ENCODE data around the gene MSRB1. TPM values are rescaled to one million over a fixed set of nuclear protein-coding genes. Genes with fewer than 3 reads are reported as not detected.
A peak's percentile ranks its signal among the peaks of the same experiment; 100 is the strongest.

The MSRB1 gene
- total and polyA plus RNA-seq, 5 donors from 2014 or later: 8.3 to 50.9 (median 27.8) TPM

DNA sequence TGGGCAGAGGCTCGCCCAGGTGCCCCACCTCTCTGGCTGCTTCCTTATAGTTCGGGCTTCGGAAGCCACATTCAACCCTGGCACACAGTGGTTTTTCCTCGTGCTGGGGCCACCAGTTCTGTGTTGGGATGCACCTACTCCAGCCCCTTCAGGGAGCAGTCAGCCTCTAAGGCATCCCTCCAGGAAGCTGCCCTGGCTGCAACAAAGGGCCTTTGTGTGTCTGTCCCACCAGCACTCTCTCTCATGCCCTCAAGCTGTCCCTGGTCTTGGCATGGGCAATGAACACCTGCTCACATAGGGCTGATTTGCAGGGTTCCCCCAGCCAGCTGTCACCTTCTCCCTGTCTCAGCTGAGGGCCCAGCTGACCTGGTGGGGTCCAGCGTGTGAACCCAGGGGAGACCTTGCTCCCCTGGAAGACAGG lies 39.0 kb upstream of the MSRB1 start:
- H3K27me3 ChIP-seq (ENCODE audit: control insufficient read depth, insufficient read depth, low read length): peaks cover 11% of the 10 kb centered on the region
- Mint-ChIP-seq H3K9me3 (no peaks in the 10 kb centered on the region), H3K27ac (no peak overlapping the region), H3K4me1 (peaks cover 0 to 19% (median 8%) of the 10 kb centered on the region in 4 donors), H3K36me3 (no peaks in the 10 kb centered on the region), H3K27me3 (peaks cover 32% of the 10 kb centered on the region), H3K4me3 (peak overlapping the region; percentile 28 to 92 (median 80))
- no peak for DNase-seq
- no peak for ATAC-seq (ENCODE audit: low read depth in 2 of 2)
- H3K27ac ChIP-seq (ENCODE audit: insufficient read depth, low read length, poor library complexity, severe bottlenecking): no peak overlapping the region
- H3K36me3 ChIP-seq (ENCODE audit: control insufficient read depth, insufficient read depth, low read length): peaks cover 11% of the 10 kb centered on the region
- H3K4me1 ChIP-seq (ENCODE audit: control insufficient read depth, insufficient read depth, low read length, poor library complexity, severe bottlenecking): peaks cover 25% of the 10 kb centered on the region
- H3K9me3 ChIP-seq (ENCODE audit: control insufficient read depth in 2 of 2, low read length in 2 of 2): no peaks in the 10 kb centered on the region
- H3K4me3 ChIP-seq (ENCODE audit: low read depth, low read length): no peak overlapping the region

DNA sequence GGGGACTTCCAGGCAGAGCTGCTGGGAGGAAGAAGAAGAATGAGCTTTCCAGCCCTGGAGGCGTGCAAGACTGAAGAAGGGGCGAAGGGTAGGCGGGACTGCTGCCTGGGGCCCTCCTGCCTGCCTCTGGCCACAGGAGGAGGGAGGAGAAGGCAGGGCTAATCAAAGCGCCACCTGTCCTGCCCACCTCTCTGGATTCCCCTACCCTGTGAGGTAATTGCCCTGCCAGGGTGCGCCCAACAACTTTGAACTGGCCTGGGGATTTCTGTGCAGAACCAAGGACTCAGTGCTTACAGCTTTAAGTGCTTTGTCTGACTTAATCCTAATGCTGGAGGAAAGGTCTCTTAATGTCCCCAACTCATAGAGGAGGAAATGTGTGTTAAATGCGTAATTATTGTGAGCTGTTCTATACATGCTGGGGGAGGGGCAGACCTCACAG lies 38.4 kb upstream of the MSRB1 start, which contains the start of gene NOXO1:
NOXO1 (minus strand) TSS at position 72 of the 439 bp plus-strand sequence. CDS start 290 bp downstream, outside the sequence.
- no peak for DNase-seq
- Mint-ChIP-seq H3K4me3 (peak within 1 kb of the TSS; percentile 72 to 92 (median 86)), H3K27ac (no peak within 1 kb of the TSS), H3K9me3 (no peaks in the 10 kb centered on the region), H3K36me3 (no peaks in the 10 kb centered on the region), H3K4me1 (peaks cover 0 to 19% (median 6%) of the 10 kb centered on the region in 4 donors), H3K27me3 (peaks cover 27% of the 10 kb centered on the region)
- Histone ChIP-seq H3K4me1 (ENCODE audit: control insufficient read depth, insufficient read depth, low read length, poor library complexity, severe bottlenecking) (peaks cover 25% of the 10 kb centered on the region), H3K4me3 (ENCODE audit: low read depth, low read length) (no peak within 1 kb of the TSS), H3K27ac (ENCODE audit: insufficient read depth, low read length, poor library complexity, severe bottlenecking) (no peak within 1 kb of the TSS), H3K9me3 (ENCODE audit: control insufficient read depth in 2 of 2, low read length in 2 of 2) (no peaks in the 10 kb centered on the region), H3K27me3 (ENCODE audit: control insufficient read depth, insufficient read depth, low read length) (peaks cover 11% of the 10 kb centered on the region), H3K36me3 (ENCODE audit: control insufficient read depth, insufficient read depth, low read length) (peaks cover 17% of the 10 kb centered on the region)
- ATAC-seq (ENCODE audit: low read depth in 2 of 2): no peak

DNA sequence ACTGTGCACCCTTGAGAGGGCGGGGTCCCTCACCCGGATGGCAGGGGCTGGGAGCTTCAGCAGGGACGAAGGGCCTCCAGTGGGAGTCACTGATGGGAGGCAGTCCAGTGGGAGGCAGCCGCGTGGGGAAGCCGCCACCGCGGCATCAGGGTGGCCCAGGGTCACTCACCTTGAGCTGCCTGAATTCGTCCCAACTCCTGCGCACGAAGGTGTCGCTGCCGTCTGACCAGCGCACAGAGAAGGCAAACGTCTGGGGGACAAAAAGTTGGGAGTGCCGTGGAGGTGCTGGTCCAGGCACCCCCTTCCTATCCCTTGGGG lies 37.7 kb upstream of the MSRB1 start:
- DNase-seq (no peak), ATAC-seq (ENCODE audit: low read depth in 2 of 2) (no peak)
- Histone ChIP-seq H3K9me3 (ENCODE audit: control insufficient read depth in 2 of 2, low read length in 2 of 2) (no peaks in the 10 kb centered on the region), H3K27me3 (ENCODE audit: control insufficient read depth, insufficient read depth, low read length) (peaks cover 11% of the 10 kb centered on the region), H3K4me3 (ENCODE audit: low read depth, low read length) (no peak overlapping the region), H3K36me3 (ENCODE audit: control insufficient read depth, insufficient read depth, low read length) (peaks cover 23% of the 10 kb centered on the region), H3K27ac (ENCODE audit: insufficient read depth, low read length, poor library complexity, severe bottlenecking) (no peak overlapping the region), H3K4me1 (ENCODE audit: control insufficient read depth, insufficient read depth, low read length, poor library complexity, severe bottlenecking) (peaks cover 25% of the 10 kb centered on the region)
- Mint-ChIP-seq H3K27me3 (peaks cover 27% of the 10 kb centered on the region), H3K36me3 (peaks cover 5% of the 10 kb centered on the region), H3K9me3 (no peaks in the 10 kb centered on the region), H3K4me3 (peak overlapping the region in 1 of 4 donors; percentile 88), H3K27ac (no peak overlapping the region), H3K4me1 (peaks cover 0 to 19% (median 5%) of the 10 kb centered on the region in 4 donors)

DNA sequence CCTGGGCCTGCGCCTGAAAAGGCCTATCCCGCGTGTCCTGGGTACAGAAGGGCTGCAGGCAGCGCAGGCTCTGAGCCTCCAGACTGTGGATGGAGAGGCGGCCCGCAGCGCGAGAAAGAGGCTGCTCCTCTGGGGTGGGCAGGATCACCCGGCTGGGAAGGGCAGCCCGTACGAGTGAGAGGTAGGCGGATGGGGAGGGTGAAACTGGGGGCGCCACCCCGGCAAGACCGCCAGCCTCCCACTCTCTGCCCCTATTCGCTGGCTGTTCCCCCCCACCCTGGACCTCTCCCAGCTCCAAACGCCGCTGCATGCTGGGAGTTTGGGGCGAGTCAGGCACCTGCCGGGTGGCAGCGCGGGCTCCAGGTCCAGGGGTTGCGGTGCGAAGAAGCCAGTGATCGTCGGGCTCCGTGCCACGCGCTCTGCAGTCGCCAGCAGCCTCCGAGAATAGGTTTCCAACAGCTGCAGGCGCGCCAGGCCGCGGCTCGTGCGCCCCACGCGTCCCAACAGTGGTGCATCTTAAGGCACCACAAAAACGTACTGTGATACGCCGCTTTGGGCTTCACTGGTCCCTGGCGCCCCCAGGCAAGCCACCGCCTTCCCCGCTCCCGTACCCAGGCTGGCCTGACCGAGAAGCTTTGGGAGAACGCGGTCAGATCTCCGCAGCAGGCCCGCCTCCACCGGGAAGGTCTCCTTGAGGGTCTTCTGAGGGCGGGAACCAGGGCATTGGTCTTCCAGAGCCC lies 37.2 kb upstream of the MSRB1 start:
- Mint-ChIP-seq H3K36me3 (peaks cover 6% of the 10 kb centered on the region), H3K27me3 (peaks cover 27% of the 10 kb centered on the region), H3K27ac (no peak overlapping the region), H3K4me3 (peak overlapping the region in 1 of 4 donors; percentile 88), H3K4me1 (peaks cover 0 to 18% (median 5%) of the 10 kb centered on the region in 4 donors), H3K9me3 (no peaks in the 10 kb centered on the region)
- no peak overlapping the region for H3K27ac ChIP-seq (ENCODE audit: insufficient read depth, low read length, poor library complexity, severe bottlenecking)
- peaks cover 28% of the 10 kb centered on the region for H3K36me3 ChIP-seq (ENCODE audit: control insufficient read depth, insufficient read depth, low read length)
- H3K27me3 ChIP-seq (ENCODE audit: control insufficient read depth, insufficient read depth, low read length): peaks cover 11% of the 10 kb centered on the region
- ATAC-seq (ENCODE audit: low read depth in 2 of 2) (no peak), DNase-seq (no peak)
- H3K9me3 ChIP-seq (ENCODE audit: control insufficient read depth in 2 of 2, low read length in 2 of 2): no peaks in the 10 kb centered on the region
- H3K4me3 ChIP-seq (ENCODE audit: low read depth, low read length): no peak overlapping the region
- H3K4me1 ChIP-seq (ENCODE audit: control insufficient read depth, insufficient read depth, low read length, poor library complexity, severe bottlenecking): peaks cover 22% of the 10 kb centered on the region

DNA sequence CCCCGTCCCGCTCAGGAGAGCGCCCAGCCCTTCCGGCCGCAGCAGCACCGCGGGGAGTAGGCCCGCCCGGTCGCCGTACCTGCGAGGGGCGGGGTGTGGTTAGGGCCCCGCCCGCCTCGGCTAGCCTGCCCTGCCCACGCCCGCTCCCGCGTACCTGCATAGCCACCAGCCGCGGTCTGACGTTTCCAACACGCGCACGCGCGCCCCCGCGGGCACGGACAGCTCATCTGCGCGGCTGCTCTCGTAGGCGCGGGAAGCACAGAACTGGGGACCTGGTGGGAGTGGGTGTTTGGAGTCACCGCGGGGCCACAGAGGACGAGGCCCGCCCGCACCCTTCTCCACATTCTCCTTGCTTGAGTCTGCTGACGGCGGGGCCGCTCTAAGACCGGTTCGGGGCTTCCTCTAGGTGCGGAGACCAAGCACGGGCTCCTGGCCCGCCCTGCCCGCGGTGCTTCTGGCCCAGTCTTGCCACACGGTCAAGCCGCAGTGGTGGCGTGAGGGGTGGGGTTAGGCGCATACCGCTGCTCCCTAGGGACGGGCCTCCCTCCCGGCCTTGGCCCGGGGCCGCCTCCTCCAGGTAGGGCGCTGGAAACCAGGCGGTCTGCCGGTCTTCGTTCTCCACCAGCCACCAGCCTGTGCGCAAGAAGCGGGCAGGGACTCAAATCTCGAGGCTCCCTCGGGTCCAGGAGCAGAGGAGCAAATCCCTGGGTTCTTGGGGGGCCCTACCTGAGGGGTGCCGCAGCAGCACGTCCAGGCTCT lies 36.5 kb upstream of the MSRB1 start:
- ATAC-seq (ENCODE audit: low read depth in 2 of 2): no peak
- no peak overlapping the region for H3K4me3 Mint-ChIP-seq
- peaks cover 16% of the 10 kb centered on the region for H3K4me1 ChIP-seq (ENCODE audit: control insufficient read depth, insufficient read depth, low read length, poor library complexity, severe bottlenecking)
- H3K9me3 Mint-ChIP-seq: no peaks in the 10 kb centered on the region
- H3K9me3 ChIP-seq (ENCODE audit: control insufficient read depth in 2 of 2, low read length in 2 of 2): no peaks in the 10 kb centered on the region
- no peak overlapping the region for H3K27ac Mint-ChIP-seq
- H3K36me3 ChIP-seq (ENCODE audit: control insufficient read depth, insufficient read depth, low read length): peaks cover 33% of the 10 kb centered on the region
- H3K4me1 Mint-ChIP-seq: peaks cover 0 to 16% (median 4%) of the 10 kb centered on the region in 4 donors
- H3K27me3 ChIP-seq (ENCODE audit: control insufficient read depth, insufficient read depth, low read length): peaks cover 11% of the 10 kb centered on the region
- peaks cover 6% of the 10 kb centered on the region for H3K36me3 Mint-ChIP-seq
- H3K27me3 Mint-ChIP-seq: peaks cover 27% of the 10 kb centered on the region
- peak in 1 of 3 donors; percentile 31 for DNase-seq
- no peak overlapping the region for H3K27ac ChIP-seq (ENCODE audit: insufficient read depth, low read length, poor library complexity, severe bottlenecking)
- no peak overlapping the region for H3K4me3 ChIP-seq (ENCODE audit: low read depth, low read length)

DNA sequence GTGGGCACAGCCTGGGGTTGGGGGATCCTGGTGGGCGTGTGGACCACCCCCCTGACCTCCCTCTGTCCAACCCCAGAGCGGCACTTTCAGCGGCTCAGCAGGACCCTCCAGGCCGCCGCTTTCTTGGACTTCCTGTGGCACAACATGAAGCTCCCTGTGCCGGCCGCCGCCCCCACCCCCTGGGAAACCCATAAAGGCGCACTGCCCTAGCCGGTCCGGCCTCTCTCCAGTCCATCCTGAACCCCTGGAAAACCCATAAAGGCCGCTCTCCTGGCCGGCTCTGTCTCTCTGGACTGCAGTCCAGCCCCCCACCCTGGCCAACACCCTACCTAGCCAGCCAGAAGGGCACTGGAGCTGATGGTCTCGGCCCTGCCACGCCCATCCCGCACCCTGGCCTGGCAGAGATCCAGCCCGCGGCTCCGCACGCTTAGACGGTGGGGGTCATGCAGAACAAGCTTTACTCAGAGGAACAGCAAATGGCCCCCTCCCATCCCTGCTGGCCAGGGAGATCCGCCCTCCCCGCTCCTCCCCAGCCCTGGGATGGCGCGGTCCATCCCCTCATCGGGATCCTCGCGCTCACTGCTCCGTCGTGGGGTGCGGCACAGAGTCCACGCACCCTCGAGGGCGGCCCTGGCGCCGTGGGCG lies 35.6 kb upstream of the MSRB1 start:
- Mint-ChIP-seq H3K36me3 (peaks cover 6% of the 10 kb centered on the region), H3K4me1 (peaks cover 0 to 16% (median 4%) of the 10 kb centered on the region in 4 donors), H3K27me3 (peaks cover 28% of the 10 kb centered on the region), H3K4me3 (no peak overlapping the region), H3K27ac (no peak overlapping the region), H3K9me3 (no peaks in the 10 kb centered on the region)
- Histone ChIP-seq H3K4me3 (ENCODE audit: low read depth, low read length) (no peak overlapping the region), H3K36me3 (ENCODE audit: control insufficient read depth, insufficient read depth, low read length) (peaks cover 33% of the 10 kb centered on the region), H3K27ac (ENCODE audit: insufficient read depth, low read length, poor library complexity, severe bottlenecking) (no peak overlapping the region), H3K4me1 (ENCODE audit: control insufficient read depth, insufficient read depth, low read length, poor library complexity, severe bottlenecking) (peaks cover 15% of the 10 kb centered on the region), H3K27me3 (ENCODE audit: control insufficient read depth, insufficient read depth, low read length) (peaks cover 11% of the 10 kb centered on the region), H3K9me3 (ENCODE audit: control insufficient read depth in 2 of 2, low read length in 2 of 2) (no peaks in the 10 kb centered on the region)
- DNase-seq (no peak), ATAC-seq (ENCODE audit: low read depth in 2 of 2) (no peak)

DNA sequence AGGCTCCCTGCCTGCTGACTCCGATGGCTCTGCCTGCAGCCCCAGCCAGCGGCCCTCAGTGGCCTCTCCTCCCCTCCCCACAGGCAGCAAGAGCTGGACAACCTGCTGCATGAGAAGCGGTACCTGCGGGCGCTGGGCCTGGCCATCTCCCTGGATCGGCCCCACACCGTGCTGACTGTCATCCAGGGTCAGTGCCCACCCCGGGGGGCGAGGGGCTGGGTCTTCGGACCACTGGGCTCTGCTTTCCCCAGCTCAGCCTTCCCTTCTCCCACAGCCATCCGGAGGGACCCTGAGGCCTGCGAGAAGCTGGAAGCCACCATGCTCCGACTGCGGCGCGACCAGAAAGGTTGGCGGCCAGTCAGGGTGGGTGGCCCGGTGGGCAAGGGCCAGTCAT lies 34.9 kb upstream of the MSRB1 start:
- Histone ChIP-seq H3K9me3 (ENCODE audit: control insufficient read depth in 2 of 2, low read length in 2 of 2) (no peaks in the 10 kb centered on the region), H3K36me3 (ENCODE audit: control insufficient read depth, insufficient read depth, low read length) (peaks cover 33% of the 10 kb centered on the region), H3K27ac (ENCODE audit: insufficient read depth, low read length, poor library complexity, severe bottlenecking) (no peak overlapping the region), H3K27me3 (ENCODE audit: control insufficient read depth, insufficient read depth, low read length) (peaks cover 11% of the 10 kb centered on the region), H3K4me1 (ENCODE audit: control insufficient read depth, insufficient read depth, low read length, poor library complexity, severe bottlenecking) (peaks cover 13% of the 10 kb centered on the region), H3K4me3 (ENCODE audit: low read depth, low read length) (no peak overlapping the region)
- Mint-ChIP-seq H3K4me1 (peaks cover 0 to 18% (median 3%) of the 10 kb centered on the region in 4 donors), H3K27me3 (peaks cover 31% of the 10 kb centered on the region), H3K27ac (no peak overlapping the region), H3K36me3 (peaks cover 6% of the 10 kb centered on the region), H3K4me3 (no peak overlapping the region), H3K9me3 (no peaks in the 10 kb centered on the region)
- DNase-seq (no peak), ATAC-seq (ENCODE audit: low read depth in 2 of 2) (no peak)

Measured in CD4-positive, CD25-positive, alpha-beta regulatory T cell (primary cell).